ENCODE results near the gene ATOSB. TPM values are rescaled to one million over a fixed set of nuclear protein-coding genes. Genes with fewer than 3 reads are reported as not detected.
A peak's percentile ranks its signal among the peaks of the same experiment; 100 is the strongest.

The ATOSB gene
- total and polyA plus RNA-seq, 9 of the 15 experiments (the other 6 are each of a cell fraction or from before 2014, with no cell fraction given) = 0.45 to 8.0 (median 4.2) TPM

GRCh38 chr9:35108946-35109575 is 6.6 kb downstream of the ATOSB start (continued):
- TF ChIP-seq, protein P1, sequence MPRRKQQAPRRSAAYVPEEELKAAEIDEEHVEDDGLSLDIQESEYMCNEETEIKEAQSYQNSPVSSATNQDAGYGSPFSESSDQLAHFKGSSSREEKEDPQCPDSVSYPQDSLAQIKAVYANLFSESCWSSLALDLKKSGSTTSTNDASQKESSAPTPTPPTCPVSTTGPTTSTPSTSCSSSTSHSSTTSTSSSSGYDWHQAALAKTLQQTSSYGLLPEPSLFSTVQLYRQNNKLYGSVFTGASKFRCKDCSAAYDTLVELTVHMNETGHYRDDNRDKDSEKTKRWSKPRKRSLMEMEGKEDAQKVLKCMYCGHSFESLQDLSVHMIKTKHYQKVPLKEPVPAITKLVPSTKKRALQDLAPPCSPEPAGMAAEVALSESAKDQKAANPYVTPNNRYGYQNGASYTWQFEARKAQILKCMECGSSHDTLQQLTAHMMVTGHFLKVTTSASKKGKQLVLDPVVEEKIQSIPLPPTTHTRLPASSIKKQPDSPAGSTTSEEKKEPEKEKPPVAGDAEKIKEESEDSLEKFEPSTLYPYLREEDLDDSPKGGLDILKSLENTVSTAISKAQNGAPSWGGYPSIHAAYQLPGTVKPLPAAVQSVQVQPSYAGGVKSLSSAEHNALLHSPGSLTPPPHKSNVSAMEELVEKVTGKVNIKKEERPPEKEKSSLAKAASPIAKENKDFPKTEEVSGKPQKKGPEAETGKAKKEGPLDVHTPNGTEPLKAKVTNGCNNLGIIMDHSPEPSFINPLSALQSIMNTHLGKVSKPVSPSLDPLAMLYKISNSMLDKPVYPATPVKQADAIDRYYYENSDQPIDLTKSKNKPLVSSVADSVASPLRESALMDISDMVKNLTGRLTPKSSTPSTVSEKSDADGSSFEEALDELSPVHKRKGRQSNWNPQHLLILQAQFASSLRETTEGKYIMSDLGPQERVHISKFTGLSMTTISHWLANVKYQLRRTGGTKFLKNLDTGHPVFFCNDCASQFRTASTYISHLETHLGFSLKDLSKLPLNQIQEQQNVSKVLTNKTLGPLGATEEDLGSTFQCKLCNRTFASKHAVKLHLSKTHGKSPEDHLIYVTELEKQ (CRISPR knock-in tag; IDR thresholded peaks at IDR 0.05) = no peak
- TF ChIP-seq ZBTB1 (CRISPR knock-in tag; IDR thresholded peaks at IDR 0.05; ENCODE audit: borderline replicate concordance, low read depth) (no peak), EHMT2 (IDR thresholded peaks at IDR 0.05) (no peak; the same call in 1 of the 2 replicates), TRIM25 (IDR thresholded peaks at IDR 0.05; ENCODE audit: borderline replicate concordance) (no peak), XRCC3 (IDR thresholded peaks at IDR 0.05) (no peak), ZBTB11 (CRISPR knock-in tag; IDR thresholded peaks at IDR 0.05) (peak in 1 of 3 experiments; percentile 36; a peak in 1 of 6 replicates), GABPA (tag; conservative IDR thresholded peaks at IDR 0.05; ENCODE audit: low read depth) (no peak), KDM1A (IDR thresholded peaks at IDR 0.05) (peak; percentile 78 to 79; a peak in 3 of 4 replicates), U2AF1 (optimal IDR thresholded peaks at IDR 0.05; ENCODE audit: low read depth, low read length) (no peak), NFE2L1 (tag; IDR thresholded peaks at IDR 0.05; ENCODE audit: borderline replicate concordance, low read depth) (no peak), CEBPG (CRISPR knock-in tag; IDR thresholded peaks at IDR 0.05) (peak; percentile 68), CEBPG (tag; conservative IDR thresholded peaks at IDR 0.05 in 1 of 2, IDR thresholded peaks at IDR 0.05 in 1 of 2) (peak; percentile 52 to 54; a peak in 2 of 4 replicates), SREBF2 (CRISPR knock-in tag; IDR thresholded peaks at IDR 0.05) (no peak), CCNT2 (IDR thresholded peaks at IDR 0.05; ENCODE audit: borderline replicate concordance, extremely low read depth, insufficient read length, low read depth, low read length) (peak; percentile 50), PCBP2 (IDR thresholded peaks at IDR 0.05; ENCODE audit: low read depth, low read length, poor library complexity, severe bottlenecking) (no peak)
- TF ChIP-seq, protein P2, sequence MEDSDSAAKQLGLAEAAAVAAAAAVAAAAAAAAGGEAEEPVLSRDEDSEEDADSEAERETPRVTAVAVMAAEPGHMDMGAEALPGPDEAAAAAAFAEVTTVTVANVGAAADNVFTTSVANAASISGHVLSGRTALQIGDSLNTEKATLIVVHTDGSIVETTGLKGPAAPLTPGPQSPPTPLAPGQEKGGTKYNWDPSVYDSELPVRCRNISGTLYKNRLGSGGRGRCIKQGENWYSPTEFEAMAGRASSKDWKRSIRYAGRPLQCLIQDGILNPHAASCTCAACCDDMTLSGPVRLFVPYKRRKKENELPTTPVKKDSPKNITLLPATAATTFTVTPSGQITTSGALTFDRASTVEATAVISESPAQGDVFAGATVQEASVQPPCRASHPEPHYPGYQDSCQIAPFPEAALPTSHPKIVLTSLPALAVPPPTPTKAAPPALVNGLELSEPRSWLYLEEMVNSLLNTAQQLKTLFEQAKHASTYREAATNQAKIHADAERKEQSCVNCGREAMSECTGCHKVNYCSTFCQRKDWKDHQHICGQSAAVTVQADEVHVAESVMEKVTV (CRISPR knock-in tag; IDR thresholded peaks at IDR 0.05) = no peak
